ENCODE data around the gene LITAFD. TPM values are rescaled to one million over a fixed set of nuclear protein-coding genes. Genes with fewer than 3 reads are reported as not detected.
"Not testable (repeated sequence)": the region's sequence is repeated elsewhere in the genome, so short reads cannot be mapped to it uniquely, and the experiment has no call there.

The LITAFD gene
- polyA plus RNA-seq, 12 donors, result 0.23 TPM; not detected in 11

DNA sequence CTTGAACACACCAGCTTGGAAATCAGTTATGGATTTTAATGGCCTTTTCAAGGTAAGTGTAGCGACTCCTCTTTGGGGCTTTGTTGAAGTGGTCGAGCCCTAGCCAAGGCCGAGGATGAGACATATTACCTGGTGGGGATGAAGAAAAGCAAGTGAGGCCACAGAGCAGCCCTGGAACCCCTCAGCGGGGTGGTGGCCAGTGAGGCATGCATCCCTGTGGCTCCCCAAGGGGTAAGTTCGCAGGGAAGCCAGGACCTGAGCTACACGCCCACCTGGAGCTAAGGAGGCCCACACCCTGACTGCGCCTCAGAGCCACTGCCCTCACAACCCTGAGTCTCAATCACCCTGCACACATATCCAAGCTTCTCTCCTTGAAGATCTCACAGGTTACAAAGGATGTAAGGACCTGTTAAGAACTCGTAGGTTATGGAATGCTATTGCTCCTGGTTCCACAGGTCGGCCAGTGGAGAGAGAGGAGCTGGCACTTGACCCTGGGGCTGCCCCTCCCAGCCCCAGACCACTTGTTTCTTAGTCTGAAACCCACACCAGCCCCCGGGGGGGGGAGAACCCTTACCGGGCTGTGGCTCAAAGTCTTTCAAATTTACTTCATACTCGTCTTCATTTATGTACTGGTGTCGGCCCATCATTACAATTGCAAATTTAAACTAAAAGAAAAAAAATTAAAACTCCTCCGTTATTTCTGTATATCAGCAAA, 12.0 kb downstream of the LITAFD start:
- DNase-seq, result no peak

- no peak for DNase-seq
Observed at GRCh38 chr16:8894736-8895334, 12.7 kb downstream of the LITAFD start.

- DNase-seq, result no peak
Observed at GRCh38 chr16:8898660-8899318, 16.6 kb downstream of the LITAFD start.

DNA sequence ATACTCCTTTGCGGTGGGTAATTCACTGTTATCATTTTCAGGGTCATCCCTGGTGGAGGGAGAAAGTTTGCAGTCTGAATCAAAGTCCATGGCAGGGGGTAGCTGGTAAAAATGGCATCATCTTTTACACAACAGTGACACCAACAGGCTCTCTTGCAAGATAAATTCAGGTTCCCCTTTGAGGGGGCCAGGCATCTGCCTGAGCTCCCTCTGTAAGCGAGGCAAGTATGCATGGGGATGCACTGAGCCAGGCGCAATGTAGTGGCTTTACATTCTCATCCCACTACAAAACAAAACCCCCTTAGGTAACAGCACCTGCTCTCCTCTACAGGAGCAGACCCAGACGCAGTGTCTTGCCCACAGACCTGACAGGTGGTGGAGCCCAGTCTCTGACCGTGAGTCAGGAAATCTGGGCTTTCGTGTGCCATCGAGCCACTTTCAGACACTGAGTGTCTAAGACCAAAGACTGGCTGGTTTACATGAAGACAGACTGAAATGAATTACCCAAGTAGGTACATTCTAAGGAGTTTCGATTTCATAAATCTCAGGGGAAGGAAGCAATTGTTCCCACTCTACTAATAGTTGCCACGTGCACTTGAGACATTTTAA, 17.7 kb downstream of the LITAFD start:
- DNase-seq, result no peak

DNA sequence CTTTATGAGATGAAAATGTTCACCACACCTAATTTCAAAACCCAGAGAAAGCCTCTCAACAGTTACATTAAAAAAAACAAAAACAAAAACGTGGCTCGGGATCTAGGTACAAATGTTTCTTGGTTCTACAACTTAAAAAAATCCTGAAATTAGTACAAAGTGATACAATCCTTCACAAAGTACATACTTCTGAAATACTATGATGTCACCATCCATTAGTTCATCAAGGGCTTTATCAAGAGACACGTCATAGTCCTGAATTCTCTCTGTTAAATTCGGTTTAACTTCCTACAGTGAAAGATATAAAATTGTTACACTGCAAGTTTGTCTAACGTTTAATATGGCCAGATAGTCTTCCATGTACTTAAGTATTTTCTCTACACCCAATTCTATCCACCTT, 18.2 kb downstream of the LITAFD start:
- no peak for DNase-seq

DNA sequence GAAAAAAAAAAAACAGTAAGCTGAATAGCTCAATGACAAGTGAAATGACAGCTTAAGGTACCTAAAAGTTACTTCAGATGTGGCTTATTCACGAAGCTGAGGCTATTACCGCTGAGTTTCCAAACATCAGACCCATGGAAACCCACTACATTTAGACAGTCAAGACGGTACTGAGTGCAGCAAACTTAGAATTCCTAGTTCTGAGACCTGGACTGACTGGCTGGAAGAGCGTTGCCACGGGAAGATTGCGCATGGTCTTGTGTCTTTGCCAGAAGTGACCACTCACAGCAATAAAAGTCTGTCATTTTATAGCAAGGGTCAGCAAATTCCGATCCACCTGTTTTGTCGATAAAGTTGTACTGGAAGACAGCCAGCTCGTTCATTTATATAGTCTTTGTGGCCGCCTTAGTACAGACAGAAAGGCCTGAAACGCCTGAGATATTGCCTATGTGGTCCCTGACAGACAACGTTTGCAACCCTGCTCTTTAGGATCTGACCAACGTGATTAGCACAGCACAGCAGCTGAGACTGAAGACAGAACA, 19.2 kb downstream of the LITAFD start:
- no peak for DNase-seq

- DNase-seq, result no peak
Observed at GRCh38 chr16:8903004-8903403, 20.9 kb downstream of the LITAFD start.

GRCh38 chr16:8904018-8904430, 21.9 kb downstream of the LITAFD start:
- no peak for DNase-seq

GRCh38 chr16:8905168-8905762, 23.1 kb downstream of the LITAFD start:
- DNase-seq, result no peak

GRCh38 chr16:8905795-8906591, 23.8 kb downstream of the LITAFD start:
- DNase-seq, result no peak

GRCh38 chr16:8907096-8907495, 24.9 kb downstream of the LITAFD start:
- no peak for DNase-seq

DNA sequence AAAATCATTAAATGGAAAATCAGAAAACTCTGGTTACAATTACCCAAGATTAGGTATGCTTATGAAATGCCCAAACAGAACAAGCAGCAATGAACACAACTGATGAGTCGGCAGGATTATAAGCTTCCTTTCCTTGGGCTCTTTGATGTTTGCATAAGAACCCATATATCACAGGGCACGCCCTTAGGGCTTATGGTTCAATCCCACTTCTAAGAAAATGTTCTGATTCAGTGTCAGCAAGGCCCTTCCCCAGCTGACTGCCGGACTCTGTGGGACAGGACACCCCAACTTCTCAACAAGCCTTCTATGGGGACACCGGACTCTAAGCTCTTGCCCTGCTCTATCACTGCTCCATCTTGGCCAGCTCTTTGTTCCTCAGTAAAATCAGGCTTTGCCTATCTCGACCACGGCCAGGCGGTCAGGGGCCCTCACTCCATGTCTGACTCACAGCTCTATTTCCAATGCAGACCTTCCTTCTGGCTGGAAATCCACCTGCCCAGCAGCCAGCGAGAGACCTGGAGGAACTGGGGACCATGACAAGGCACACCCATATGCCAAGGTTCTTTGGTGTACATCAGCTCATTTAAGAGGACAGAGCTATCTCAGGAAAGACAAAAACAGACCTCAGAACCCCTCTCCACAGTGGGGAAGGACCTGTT, 26.8 kb downstream of the LITAFD start:
- no peak for DNase-seq

DNA sequence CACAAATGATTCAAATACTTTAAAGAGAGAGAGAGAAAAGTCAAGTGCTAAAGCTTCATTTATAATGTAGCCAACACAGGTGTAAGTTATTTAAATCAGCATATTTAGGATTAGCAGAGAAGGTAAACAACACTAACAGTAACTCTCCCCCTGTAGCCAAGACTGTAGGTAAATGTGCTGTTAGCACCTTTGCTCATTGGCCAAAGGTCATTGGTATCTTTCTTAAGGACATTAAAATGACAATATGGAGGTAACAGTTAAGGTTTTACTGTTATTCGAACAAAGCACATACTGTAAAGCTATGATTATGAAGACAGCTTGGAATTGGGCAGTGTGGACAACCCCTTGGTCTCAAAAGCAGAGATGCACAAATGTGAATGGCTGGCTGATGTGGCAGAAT, 28.7 kb downstream of the LITAFD start:
- no peak for DNase-seq

DNA sequence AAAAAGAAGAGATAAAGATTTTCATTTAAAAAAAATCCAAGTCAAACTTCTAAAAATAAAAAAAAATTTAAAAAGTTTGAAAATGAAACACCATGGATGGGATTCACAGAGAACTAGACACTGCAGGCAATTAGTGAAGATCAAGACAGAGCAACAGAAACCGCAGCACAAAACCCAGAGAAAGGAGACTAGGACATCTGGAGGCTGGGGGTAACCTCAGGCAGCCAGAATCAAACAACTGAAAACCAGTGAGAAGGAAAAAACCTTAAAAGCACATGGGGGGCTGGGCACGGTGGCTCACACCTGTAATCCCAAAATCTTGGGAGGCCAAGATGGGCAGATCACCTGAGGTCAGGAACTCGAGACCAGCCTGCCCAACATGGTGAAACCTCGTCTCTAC, 30.6 kb downstream of the LITAFD start:
- DNase-seq, result no peak

GRCh38 chr16:8914098-8914497, 31.9 kb downstream of the LITAFD start:
- DNase-seq, result no peak

DNA sequence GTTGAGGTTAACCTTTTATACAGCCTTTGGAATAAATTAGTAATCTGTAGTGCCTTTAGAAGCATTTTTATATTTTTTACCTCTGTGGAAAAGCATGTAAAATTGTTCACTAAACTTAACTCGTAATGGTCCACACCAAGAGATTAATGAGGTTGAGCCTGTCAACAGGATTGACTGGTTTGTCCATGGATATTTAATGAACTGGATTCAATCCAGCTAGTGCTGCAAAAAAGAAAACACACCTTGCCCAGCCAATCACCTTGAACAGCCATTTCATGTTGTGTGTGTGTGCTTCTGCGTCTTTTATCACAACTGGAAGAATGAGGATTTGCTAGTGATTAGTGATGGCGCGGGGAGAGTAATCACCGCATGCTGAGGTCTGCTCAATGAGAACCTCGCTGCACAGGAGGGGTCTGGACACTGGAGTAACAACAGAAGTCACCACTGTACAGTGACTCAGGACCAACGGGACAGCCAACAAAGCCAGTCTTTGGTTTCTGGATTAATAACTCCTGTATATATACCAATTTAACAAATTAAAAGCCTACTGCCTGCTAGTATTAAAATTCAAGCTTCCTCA, 33.7 kb downstream of the LITAFD start:
- no peak for DNase-seq

GRCh38 chr16:8916541-8917225, 34.5 kb downstream of the LITAFD start:
- no peak for DNase-seq

- not testable (repeated sequence) for DNase-seq
Observed at GRCh38 chr16:8917336-8917735, 35.2 kb downstream of the LITAFD start.

DNA sequence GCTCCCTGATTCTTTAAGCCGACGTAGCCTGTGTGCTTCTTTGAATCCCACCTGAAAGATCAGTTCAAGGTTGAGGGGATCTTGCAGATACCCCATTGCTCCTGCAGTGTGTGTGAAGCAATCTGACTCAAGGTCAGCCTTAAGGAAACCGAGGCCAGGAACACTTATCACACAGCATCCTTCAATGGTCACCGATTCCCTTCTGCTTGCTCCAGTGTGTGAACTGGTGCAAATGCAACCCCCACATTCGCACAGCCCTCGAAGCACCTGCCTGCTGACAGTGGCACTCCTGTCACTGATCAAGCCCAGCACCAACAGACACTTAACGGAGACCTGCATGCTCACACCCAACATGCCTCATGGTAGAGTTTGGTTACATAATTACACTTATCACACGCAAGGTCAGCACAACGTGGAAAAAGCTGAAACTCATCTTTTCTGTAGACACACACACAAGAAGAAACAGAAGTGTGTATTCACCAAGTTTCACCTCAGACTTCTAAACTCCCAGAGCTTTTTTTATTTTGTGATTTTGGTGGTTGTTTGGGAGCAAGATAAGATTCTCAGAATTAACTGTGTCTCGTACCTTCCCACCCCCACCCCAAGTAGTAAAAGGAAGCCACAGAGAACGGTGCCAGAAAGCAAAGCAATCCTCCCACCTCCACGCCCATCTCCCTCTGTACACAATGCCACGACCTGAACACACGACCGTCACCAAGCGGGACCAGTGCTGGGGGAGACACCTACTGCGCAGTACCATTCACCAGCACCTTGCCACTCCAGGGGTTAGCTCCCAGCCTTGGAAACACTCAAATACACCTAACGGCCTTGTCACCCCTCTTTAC, 37.2 kb downstream of the LITAFD start:
- DNase-seq, result no peak
